Measurements from ENCODE around the gene SLC19A1. TPM values are rescaled to one million over a fixed set of nuclear protein-coding genes. Genes with fewer than 3 reads are reported as not detected.

Gene SLC19A1
- total RNA-seq, 1 donor from 2014 or later: 21.7 TPM

DNA sequence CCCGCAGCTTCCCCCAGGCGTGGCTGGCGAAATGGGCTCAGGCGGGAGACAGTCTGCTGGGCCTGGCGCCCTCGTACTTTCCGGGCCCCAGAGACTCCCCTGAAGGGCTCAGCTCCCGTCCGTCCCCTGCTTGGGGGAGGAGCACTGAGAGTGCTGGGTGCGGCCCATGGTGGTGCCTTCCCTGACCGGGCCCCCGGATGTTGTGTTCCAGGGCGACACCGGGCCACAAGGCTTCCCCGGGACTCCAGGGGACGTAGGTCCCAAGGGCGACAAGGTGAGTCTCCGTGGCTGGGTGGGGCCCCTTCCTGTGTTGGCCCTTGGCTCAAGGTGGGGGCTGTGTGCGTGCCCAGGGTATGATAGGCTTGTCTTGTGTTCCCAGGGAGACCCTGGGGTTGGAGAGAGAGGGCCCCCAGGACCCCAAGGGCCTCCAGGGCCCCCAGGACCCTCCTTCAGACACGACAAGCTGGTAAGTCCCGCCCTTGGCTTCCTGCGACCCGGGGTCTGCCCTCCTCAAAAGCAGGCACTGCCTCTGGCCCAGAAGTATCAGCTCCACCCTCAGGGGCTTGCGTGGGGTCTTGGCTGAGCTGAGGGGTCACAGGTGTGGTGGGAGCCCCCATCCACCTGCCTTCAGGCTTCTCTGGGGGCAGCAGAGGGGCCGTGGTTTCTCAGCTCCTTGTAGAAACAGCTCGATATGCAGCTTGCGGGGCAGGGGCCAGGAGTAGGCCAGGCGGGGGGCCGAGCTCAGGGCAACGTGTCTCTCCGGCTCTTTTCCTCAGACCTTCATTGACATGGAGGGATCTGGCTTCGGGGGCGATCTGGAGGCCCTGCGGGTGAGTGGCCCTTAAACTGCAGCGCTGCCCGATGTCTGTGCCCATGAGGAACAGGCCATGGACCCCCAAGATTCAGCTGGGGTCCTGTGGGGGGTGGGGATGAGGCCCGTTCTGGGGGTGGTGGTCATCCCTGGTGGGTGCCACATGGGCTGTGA is 62.3 kb downstream of the SLC19A1 start:
- no peak for DNase-seq (ENCODE audit: low read depth)
- Histone ChIP-seq H3K27me3 (ENCODE audit: control insufficient read depth, insufficient read depth, low read length) (no peaks in the 10 kb centered on the region), H3K36me3 (ENCODE audit: control insufficient read depth, insufficient read depth, low read length) (peaks cover 6% of the 10 kb centered on the region), H3K4me3 (ENCODE audit: low read depth, low read length) (no peak overlapping the region)
- TF ChIP-seq, protein P1, sequence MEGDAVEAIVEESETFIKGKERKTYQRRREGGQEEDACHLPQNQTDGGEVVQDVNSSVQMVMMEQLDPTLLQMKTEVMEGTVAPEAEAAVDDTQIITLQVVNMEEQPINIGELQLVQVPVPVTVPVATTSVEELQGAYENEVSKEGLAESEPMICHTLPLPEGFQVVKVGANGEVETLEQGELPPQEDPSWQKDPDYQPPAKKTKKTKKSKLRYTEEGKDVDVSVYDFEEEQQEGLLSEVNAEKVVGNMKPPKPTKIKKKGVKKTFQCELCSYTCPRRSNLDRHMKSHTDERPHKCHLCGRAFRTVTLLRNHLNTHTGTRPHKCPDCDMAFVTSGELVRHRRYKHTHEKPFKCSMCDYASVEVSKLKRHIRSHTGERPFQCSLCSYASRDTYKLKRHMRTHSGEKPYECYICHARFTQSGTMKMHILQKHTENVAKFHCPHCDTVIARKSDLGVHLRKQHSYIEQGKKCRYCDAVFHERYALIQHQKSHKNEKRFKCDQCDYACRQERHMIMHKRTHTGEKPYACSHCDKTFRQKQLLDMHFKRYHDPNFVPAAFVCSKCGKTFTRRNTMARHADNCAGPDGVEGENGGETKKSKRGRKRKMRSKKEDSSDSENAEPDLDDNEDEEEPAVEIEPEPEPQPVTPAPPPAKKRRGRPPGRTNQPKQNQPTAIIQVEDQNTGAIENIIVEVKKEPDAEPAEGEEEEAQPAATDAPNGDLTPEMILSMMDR (IDR thresholded peaks at IDR 0.05; ENCODE audit: insufficient read depth, low read length, poor library complexity, severe bottlenecking): no peak

DNA sequence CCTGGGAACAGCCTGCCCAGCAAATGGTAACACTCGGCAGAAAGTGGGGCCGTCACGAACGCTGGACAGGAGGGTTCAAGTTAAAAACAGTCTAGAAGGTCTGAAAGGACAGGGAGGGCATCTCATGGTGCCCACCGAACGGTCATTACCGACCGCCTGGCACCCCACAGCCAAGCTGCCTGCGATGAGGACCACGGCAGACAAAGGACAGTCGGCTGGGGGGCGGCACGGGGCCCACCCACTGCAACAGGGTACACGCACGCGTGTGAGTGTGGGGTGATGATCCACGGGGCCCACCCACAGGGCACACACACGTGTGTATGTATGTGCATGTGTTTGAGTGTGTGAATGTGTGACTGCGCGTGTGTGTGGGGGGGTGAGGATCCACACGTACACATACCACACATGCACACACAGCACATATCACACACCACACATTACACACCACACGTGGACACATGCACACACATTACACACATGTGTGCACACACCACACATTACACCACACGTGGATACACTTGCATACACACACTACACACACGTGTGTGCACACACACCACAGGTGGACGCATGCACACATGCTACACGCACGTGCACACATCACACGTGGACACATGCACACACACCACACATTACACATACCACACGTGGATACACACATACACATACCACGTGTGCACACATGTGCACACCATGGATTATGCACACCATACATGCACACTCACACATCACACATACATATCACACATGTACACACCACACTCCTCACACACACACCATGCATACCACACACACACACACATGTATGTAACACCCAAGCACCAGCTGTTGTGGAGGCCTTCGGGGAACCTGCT is 63.2 kb downstream of the SLC19A1 start:
- Histone ChIP-seq H3K4me3 (ENCODE audit: low read depth, low read length) (no peak overlapping the region), H3K36me3 (ENCODE audit: control insufficient read depth, insufficient read depth, low read length) (peaks cover 7% of the 10 kb centered on the region), H3K27me3 (ENCODE audit: control insufficient read depth, insufficient read depth, low read length) (no peaks in the 10 kb centered on the region)
- TF ChIP-seq, protein P1 (IDR thresholded peaks at IDR 0.05; ENCODE audit: insufficient read depth, low read length, poor library complexity, severe bottlenecking): no peak
- no peak for DNase-seq (ENCODE audit: low read depth)

DNA sequence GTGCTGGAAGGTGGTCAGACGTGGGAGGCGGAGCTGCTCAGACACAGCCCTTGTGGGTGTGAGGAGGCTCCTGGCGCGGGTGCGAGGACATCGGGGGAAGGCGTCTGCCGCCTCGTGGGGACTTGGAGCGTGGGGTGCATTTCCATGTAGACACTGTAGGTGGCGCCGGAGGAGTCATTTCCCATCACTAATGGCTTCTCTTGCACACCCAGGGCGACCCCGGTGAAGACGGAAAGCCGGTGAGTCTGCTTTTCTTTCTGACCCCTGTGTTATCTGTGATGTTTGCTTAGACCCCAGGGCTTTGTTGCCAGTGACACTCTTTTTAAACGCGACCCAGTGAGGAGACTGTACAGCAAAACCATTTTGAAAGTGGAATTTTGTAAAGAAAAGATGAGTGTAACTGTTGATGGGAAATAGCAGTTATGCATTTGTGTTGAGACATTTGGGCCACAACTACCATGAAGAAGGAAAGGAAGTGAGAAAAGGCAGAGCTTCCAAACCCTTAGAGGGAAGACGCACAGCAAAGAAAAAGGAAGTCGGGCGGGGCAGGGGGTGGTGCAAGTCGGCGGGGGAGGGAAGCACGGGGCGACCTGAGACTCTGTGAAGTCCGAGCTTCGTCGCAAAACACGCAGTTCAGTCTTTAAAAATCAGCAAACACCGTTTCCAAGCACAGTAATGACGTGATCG is 64.0 kb downstream of the SLC19A1 start:
- H3K4me3 ChIP-seq (ENCODE audit: low read depth, low read length): no peak overlapping the region
- DNase-seq (ENCODE audit: low read depth): no peak
- no peaks in the 10 kb centered on the region for H3K27me3 ChIP-seq (ENCODE audit: control insufficient read depth, insufficient read depth, low read length)
- H3K36me3 ChIP-seq (ENCODE audit: control insufficient read depth, insufficient read depth, low read length): peaks cover 5% of the 10 kb centered on the region
- TF ChIP-seq, protein P1 (IDR thresholded peaks at IDR 0.05; ENCODE audit: insufficient read depth, low read length, poor library complexity, severe bottlenecking): peak; percentile 86

DNA sequence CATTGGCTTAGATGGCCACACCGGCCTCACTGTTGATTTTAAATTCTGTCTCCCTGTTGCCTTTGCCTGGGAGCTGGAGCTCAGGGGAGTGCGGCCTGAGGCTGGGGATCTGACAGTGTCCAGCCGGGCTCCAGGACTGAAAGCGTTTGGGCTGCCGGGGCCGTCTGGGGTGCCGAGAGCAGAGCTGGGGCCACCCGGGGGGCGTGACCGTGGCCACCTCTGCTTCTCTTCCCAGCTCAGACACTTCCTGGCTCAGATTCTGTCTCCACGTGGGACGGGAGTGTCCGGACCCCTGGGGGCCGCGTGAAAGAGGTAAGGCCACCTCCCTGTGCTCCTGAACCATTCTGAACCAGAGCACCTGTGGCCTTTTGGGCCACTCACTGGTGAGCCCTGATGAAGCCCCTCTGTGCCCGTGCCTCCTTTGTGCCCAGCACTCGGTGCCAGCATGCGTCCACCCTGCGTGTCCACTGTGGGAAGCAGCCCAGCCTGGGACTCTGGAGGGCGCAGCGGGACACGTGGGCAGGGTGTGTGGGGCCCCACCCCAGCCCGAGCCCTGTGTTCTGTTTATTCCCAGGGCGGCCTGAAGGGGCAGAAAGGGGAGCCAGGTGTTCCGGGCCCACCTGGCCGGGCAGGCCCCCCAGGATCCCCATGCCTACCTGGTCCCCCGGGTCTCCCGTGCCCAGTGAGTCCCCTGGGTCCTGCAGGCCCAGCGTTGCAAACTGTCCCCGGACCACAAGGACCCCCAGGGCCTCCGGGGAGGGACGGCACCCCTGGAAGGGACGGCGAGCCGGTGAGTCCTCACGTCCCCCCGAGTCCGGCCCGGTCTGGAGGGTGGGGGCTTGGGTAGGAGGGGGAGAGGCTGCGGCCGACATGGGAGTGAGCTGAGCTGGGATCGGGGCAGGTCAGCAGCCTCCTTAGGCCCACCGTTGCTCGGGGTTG is 64.8 kb downstream of the SLC19A1 start:
- no peak for DNase-seq (ENCODE audit: low read depth)
- TF ChIP-seq, protein P1 (IDR thresholded peaks at IDR 0.05; ENCODE audit: insufficient read depth, low read length, poor library complexity, severe bottlenecking): no peak
- no peak overlapping the region for H3K4me3 ChIP-seq (ENCODE audit: low read depth, low read length)
- no peaks in the 10 kb centered on the region for H3K27me3 ChIP-seq (ENCODE audit: control insufficient read depth, insufficient read depth, low read length)
- H3K36me3 ChIP-seq (ENCODE audit: control insufficient read depth, insufficient read depth, low read length): peaks cover 5% of the 10 kb centered on the region

DNA sequence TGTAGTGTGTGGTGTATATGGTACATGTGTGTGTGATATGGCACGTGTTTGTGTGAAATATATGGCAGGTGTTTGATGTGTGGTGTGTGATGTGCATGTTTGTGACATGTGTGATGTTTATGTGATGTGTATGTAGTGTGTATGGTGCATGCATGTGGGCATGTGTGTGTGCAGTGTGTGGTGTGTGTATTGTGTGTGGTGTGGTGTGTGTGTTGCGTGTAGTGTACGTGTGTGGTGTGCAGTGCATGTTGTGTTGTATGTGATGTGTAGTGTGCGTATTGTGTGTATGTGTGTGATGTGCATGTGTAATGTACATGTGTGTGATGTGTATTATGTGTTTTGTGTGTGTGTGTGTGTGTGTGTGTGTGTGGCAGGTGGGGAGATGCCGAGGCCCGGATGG is 65.7 kb downstream of the SLC19A1 start:
- TF ChIP-seq, protein P1 (IDR thresholded peaks at IDR 0.05; ENCODE audit: insufficient read depth, low read length, poor library complexity, severe bottlenecking): no peak
- DNase-seq (ENCODE audit: low read depth): no peak
- peaks cover 5% of the 10 kb centered on the region for H3K36me3 ChIP-seq (ENCODE audit: control insufficient read depth, insufficient read depth, low read length)
- H3K4me3 ChIP-seq (ENCODE audit: low read depth, low read length): no peak overlapping the region
- no peaks in the 10 kb centered on the region for H3K27me3 ChIP-seq (ENCODE audit: control insufficient read depth, insufficient read depth, low read length)

All from kidney epithelial cell (primary cell).